HepG2 (cell line): ENCODE measurements around the gene CYB5B. TPM values are rescaled to one million over a fixed set of nuclear protein-coding genes. Genes with fewer than 3 reads are reported as not detected.
A peak's percentile ranks its signal among the peaks of the same experiment; 100 is the strongest.

Source experiments
- AFF4 ChIP-seq: sonication (generic); formaldehyde crosslinking; IDR thresholded peaks from 2 replicates; pipeline ENCODE4 v1.4.0; 2020; ENCODE audit warnings: missing genetic modification reagents
- GATAD1 ChIP-seq: IDR thresholded peaks from 2 replicates; pipeline ENCODE4 v1.6.1; 2016; ENCODE audit warnings: missing genetic modification reagents, missing compliant biosample characterization
- MBD4 ChIP-seq: IDR thresholded peaks from 2 replicates; pipeline ENCODE4 v1.6.1; 2012; ENCODE audit warnings: low read length, inconsistent platforms, borderline replicate concordance
- MZF1 ChIP-seq: sonication (generic); formaldehyde crosslinking; IDR thresholded peaks from 2 replicates; pipeline ENCODE4 v1.8.1; 2023; ENCODE audit warnings: mild to moderate bottlenecking, missing genetic modification reagents, borderline replicate concordance
- POLR2AphosphoS2 ChIP-seq: IDR thresholded peaks from 2 replicates; pipeline ENCODE4 v1.6.1; 2011; ENCODE audit warnings: low read depth, low read length, improper control_type of control experiment
- SAP130 ChIP-seq: IDR thresholded peaks from 2 replicates; pipeline ENCODE4 v1.6.1; 2016; ENCODE audit warnings: low read depth
- SIX1 ChIP-seq: sonication (generic); formaldehyde crosslinking; IDR thresholded peaks from 2 replicates; pipeline ENCODE4 v1.4.0; 2020; ENCODE audit warnings: missing genetic modification reagents, borderline replicate concordance
- SOX6 ChIP-seq, 2 experiments: fragments of 450-650 bp in 1 of 2; sonication (generic) in 1 of 2; formaldehyde crosslinking in 1 of 2; IDR thresholded peaks; 2 replicates each; pipeline versions ENCODE4 v1.4.0 to v1.6.1; 2017 to 2020; ENCODE audit warnings: antibody characterized with exemption in 1 of 2, mild to moderate bottlenecking in 1 of 2, missing genetic modification reagents in 1 of 2
- SPEN ChIP-seq: sonication (generic); formaldehyde crosslinking; IDR thresholded peaks from 2 replicates; pipeline ENCODE4 v1.5.1; 2020; ENCODE audit warnings: low read depth, mild to moderate bottlenecking, missing genetic modification reagents
- TBL1XR1 ChIP-seq: fragments of 150-350 bp; IDR thresholded peaks from 2 replicates; pipeline ENCODE4 v1.6.1; 2014; ENCODE audit warnings: borderline replicate concordance, low read length; ENCODE audit not compliant: partially characterized antibody
- TFE3 ChIP-seq: IDR thresholded peaks from 2 replicates; pipeline ENCODE4 v1.6.1; 2016
- THAP8 ChIP-seq: sonication (generic); formaldehyde crosslinking; IDR thresholded peaks from 2 replicates; pipeline ENCODE4 v1.5.1; 2020; ENCODE audit warnings: missing genetic modification reagents, mild to moderate bottlenecking, borderline replicate concordance
- XRCC5 ChIP-seq: fragments of 200-400 bp; formaldehyde crosslinking; optimal IDR thresholded peaks from 2 replicates; pipeline ENCODE3; 2017; ENCODE audit warnings: mild to moderate bottlenecking, low read length
- ZNF30 ChIP-seq: sonication (generic); formaldehyde crosslinking; IDR thresholded peaks from 2 replicates; pipeline ENCODE4 v1.5.0; 2020; ENCODE audit warnings: mild to moderate bottlenecking, missing genetic modification reagents
- ZNF629 ChIP-seq: sonication (generic); formaldehyde crosslinking; conservative IDR thresholded peaks from 2 replicates; pipeline ENCODE4 v1.5.0; 2020; ENCODE audit warnings: missing genetic modification reagents
- ZNF660 ChIP-seq: sonication (generic); formaldehyde crosslinking; IDR thresholded peaks from 2 replicates; pipeline ENCODE4 v1.5.1; 2020; ENCODE audit warnings: mild to moderate bottlenecking, low read depth, missing genetic modification reagents, borderline replicate concordance
- polyA plus RNA-seq, 8 experiments: library from polyadenylated mRNA; depleted of rRNA in 3 of 8; stranded (reverse) in 7 of 8; unstranded in 1 of 8; fragments of >200 nt; fragmentation: Illumina TruSeq in 4 of 8; extraction: Trizol in 4 of 8; gene quantifications; 2 replicates each; pipeline versions ENCODE4 v1.2.1 to v1.2.3, GENCODE V29; 2011 to 2016; ENCODE audit warnings: low read depth in 4 of 8, missing spikeins in 1 of 8, mixed read lengths in 1 of 8; ENCODE audit not compliant: insufficient read depth in 1 of 8
- total RNA-seq, 5 experiments: library from RNA; depleted of rRNA; stranded (reverse); fragments of >200 nt; fragmentation: Illumina TruSeq; extraction: Trizol; gene quantifications; 2 replicates each; pipeline ENCODE4 v1.2.3, GENCODE V29; 2016; ENCODE audit warnings: low read depth in 1 of 5
- TF ChIP-seq, protein P1 (sequence below): IDR thresholded peaks from 2 replicates; pipeline ENCODE4 v1.6.1; 2016; ENCODE audit warnings: low read depth, missing genetic modification reagents, missing compliant biosample characterization

The CYB5B gene
- total and polyA plus RNA-seq, 2 of the 13 experiments (the other 11 are each of a cell fraction or from before 2014, with no cell fraction given), result 234 to 432 TPM

GRCh38 chr16:69396187-69397061 lies 28.0 kb upstream of the CYB5B start (continued):
- 0 out of 2 replicates have a peak, but pooled peaks have one; percentile 36 for TF ChIP-seq AFF4
- TF ChIP-seq THAP8, result no peak
- TF ChIP-seq, protein P1, sequence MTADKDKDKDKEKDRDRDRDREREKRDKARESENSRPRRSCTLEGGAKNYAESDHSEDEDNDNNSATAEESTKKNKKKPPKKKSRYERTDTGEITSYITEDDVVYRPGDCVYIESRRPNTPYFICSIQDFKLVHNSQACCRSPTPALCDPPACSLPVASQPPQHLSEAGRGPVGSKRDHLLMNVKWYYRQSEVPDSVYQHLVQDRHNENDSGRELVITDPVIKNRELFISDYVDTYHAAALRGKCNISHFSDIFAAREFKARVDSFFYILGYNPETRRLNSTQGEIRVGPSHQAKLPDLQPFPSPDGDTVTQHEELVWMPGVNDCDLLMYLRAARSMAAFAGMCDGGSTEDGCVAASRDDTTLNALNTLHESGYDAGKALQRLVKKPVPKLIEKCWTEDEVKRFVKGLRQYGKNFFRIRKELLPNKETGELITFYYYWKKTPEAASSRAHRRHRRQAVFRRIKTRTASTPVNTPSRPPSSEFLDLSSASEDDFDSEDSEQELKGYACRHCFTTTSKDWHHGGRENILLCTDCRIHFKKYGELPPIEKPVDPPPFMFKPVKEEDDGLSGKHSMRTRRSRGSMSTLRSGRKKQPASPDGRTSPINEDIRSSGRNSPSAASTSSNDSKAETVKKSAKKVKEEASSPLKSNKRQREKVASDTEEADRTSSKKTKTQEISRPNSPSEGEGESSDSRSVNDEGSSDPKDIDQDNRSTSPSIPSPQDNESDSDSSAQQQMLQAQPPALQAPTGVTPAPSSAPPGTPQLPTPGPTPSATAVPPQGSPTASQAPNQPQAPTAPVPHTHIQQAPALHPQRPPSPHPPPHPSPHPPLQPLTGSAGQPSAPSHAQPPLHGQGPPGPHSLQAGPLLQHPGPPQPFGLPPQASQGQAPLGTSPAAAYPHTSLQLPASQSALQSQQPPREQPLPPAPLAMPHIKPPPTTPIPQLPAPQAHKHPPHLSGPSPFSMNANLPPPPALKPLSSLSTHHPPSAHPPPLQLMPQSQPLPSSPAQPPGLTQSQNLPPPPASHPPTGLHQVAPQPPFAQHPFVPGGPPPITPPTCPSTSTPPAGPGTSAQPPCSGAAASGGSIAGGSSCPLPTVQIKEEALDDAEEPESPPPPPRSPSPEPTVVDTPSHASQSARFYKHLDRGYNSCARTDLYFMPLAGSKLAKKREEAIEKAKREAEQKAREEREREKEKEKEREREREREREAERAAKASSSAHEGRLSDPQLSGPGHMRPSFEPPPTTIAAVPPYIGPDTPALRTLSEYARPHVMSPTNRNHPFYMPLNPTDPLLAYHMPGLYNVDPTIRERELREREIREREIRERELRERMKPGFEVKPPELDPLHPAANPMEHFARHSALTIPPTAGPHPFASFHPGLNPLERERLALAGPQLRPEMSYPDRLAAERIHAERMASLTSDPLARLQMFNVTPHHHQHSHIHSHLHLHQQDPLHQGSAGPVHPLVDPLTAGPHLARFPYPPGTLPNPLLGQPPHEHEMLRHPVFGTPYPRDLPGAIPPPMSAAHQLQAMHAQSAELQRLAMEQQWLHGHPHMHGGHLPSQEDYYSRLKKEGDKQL (CRISPR knock-in tag), result peak; percentile 96
- peak; percentile 44 for TF ChIP-seq XRCC5
- peak; percentile 87 for TF ChIP-seq SAP130 (CRISPR knock-in tag)
- peak; percentile 63 for TF ChIP-seq GATAD1 (CRISPR knock-in tag)
- TF ChIP-seq MZF1 (CRISPR knock-in tag), result no peak
- TF ChIP-seq ZNF660 (CRISPR knock-in tag), result no peak
- peak; percentile 93; the same call in 1 of the 2 replicates for TF ChIP-seq MBD4
- TF ChIP-seq POLR2AphosphoS2, result no peak
- TF ChIP-seq TFE3, result peak; percentile 95
- peak; percentile 44; the same call in 1 of the 2 replicates for TF ChIP-seq ZNF629 (CRISPR knock-in tag)
- no peak for TF ChIP-seq ZNF30 (CRISPR knock-in tag)
- TF ChIP-seq SOX6 (IDR thresholded peaks at IDR 0.05), result no peak
- peak; percentile 98 for TF ChIP-seq SOX6 (CRISPR knock-in tag; IDR thresholded peaks at IDR 0.05)
- peak; percentile 84 for TF ChIP-seq SIX1 (CRISPR knock-in tag)
- no peak for TF ChIP-seq SPEN (CRISPR knock-in tag)
- TF ChIP-seq TBL1XR1, result peak; percentile 48
